DMS79 (cell line): Measurements from ENCODE around the gene KRTAP15-1.

Source experiments
- DNase-seq: peaks from one replicate; lab custom pipeline; 2025; lab: John Stamatoyannopoulos, UW

KRTAP15-1 gene

DNA sequence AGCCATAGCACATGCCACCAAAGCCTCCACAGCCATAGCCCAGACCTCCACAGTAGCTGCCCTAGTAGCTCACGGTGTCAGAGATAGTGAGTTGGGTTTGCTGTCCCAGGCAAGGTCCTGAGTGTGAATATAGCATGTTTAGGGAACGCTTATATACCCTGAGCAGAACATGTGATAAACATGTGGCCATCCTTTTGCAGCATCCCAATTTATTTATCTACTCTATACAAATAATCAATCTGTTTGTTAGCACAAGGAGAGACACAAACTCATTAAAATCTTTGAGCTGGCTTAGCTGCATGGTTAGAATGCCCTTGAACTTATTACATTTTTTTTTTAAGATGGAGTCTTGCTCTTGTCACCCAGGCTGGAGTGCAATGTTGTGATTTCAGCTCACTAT lies 47.3 kb downstream of the KRTAP15-1 start, which contains the start of gene KRTAP19-2:
Gene KRTAP19-2 (minus strand): TSS at position 101 of the 400 bp plus-strand sequence. CDS start 88 bp downstream, at position 13.
- DNase-seq = no peak
